Measurements from ENCODE around the gene PRKCA.

The PRKCA gene

GRCh38 chr17:66507982-66508760 lies 205.8 kb downstream of the PRKCA start:
- Histone ChIP-seq H3K4me3 (ENCODE audit: low read length) (no peak overlapping the region), H3K9me3 (ENCODE audit: low read length) (no peaks in the 10 kb centered on the region), H3K27me3 (ENCODE audit: insufficient read depth, low read length) (no peaks in the 10 kb centered on the region), H3K4me1 (ENCODE audit: insufficient read depth, low read length) (no peaks in the 10 kb centered on the region), H2AFZ (ENCODE audit: low read depth, low read length) (no peak overlapping the region), H3K36me3 (ENCODE audit: insufficient read depth, low read length) (no peaks in the 10 kb centered on the region)

GRCh38 chr17:66508896-66509844 lies 206.8 kb downstream of the PRKCA start:
- no peak overlapping the region for H2AFZ ChIP-seq (ENCODE audit: low read depth, low read length)

GRCh38 chr17:66509926-66510325 lies 207.5 kb downstream of the PRKCA start:
- H3K27me3 ChIP-seq (ENCODE audit: insufficient read depth, low read length) = no peaks in the 10 kb centered on the region
- H3K4me3 ChIP-seq (ENCODE audit: low read length) = no peak overlapping the region
- no peaks in the 10 kb centered on the region for H3K9me3 ChIP-seq (ENCODE audit: low read length)
- no peaks in the 10 kb centered on the region for H3K4me1 ChIP-seq (ENCODE audit: insufficient read depth, low read length)
- no peak overlapping the region for H2AFZ ChIP-seq (ENCODE audit: low read depth, low read length)
- H3K36me3 ChIP-seq (ENCODE audit: insufficient read depth, low read length) = no peaks in the 10 kb centered on the region

More at GRCh38 chr17:66508896-66509844, 206.8 kb downstream of the PRKCA start:
- Histone ChIP-seq H3K9me3 (ENCODE audit: low read length) (no peaks in the 10 kb centered on the region), H3K27me3 (ENCODE audit: insufficient read depth, low read length) (no peaks in the 10 kb centered on the region), H3K4me3 (ENCODE audit: low read length) (no peak overlapping the region), H3K4me1 (ENCODE audit: insufficient read depth, low read length) (no peaks in the 10 kb centered on the region), H3K36me3 (ENCODE audit: insufficient read depth, low read length) (no peaks in the 10 kb centered on the region)

GRCh38 chr17:66511135-66511534 lies 208.7 kb downstream of the PRKCA start:
- Histone ChIP-seq H3K36me3 (ENCODE audit: insufficient read depth, low read length) (no peaks in the 10 kb centered on the region), H3K9me3 (ENCODE audit: low read length) (no peaks in the 10 kb centered on the region), H2AFZ (ENCODE audit: low read depth, low read length) (no peak overlapping the region), H3K27me3 (ENCODE audit: insufficient read depth, low read length) (no peaks in the 10 kb centered on the region), H3K4me1 (ENCODE audit: insufficient read depth, low read length) (peaks cover 2% of the 10 kb centered on the region), H3K4me3 (ENCODE audit: low read length) (no peak overlapping the region)

- Histone ChIP-seq H3K4me3 (ENCODE audit: low read length) (no peak overlapping the region), H3K36me3 (ENCODE audit: insufficient read depth, low read length) (no peaks in the 10 kb centered on the region), H3K27me3 (ENCODE audit: insufficient read depth, low read length) (no peaks in the 10 kb centered on the region)
These were observed 211.9 kb downstream of the PRKCA start for GRCh38 chr17:66514227-66514806.

GRCh38 chr17:66515974-66516373 lies 213.6 kb downstream of the PRKCA start:
- Histone ChIP-seq H3K27me3 (ENCODE audit: insufficient read depth, low read length) (no peaks in the 10 kb centered on the region), H3K4me3 (ENCODE audit: low read length) (no peak overlapping the region), H3K4me1 (ENCODE audit: insufficient read depth, low read length) (peaks cover 26% of the 10 kb centered on the region), H3K36me3 (ENCODE audit: insufficient read depth, low read length) (no peaks in the 10 kb centered on the region), H3K9me3 (ENCODE audit: low read length) (no peaks in the 10 kb centered on the region), H2AFZ (ENCODE audit: low read depth, low read length) (no peak overlapping the region)

More at GRCh38 chr17:66514227-66514806, 211.9 kb downstream of the PRKCA start:
- no peaks in the 10 kb centered on the region for H3K9me3 ChIP-seq (ENCODE audit: low read length)
- peaks cover 26% of the 10 kb centered on the region for H3K4me1 ChIP-seq (ENCODE audit: insufficient read depth, low read length)
- H2AFZ ChIP-seq (ENCODE audit: low read depth, low read length) = no peak overlapping the region

GRCh38 chr17:66517336-66518009 lies 215.1 kb downstream of the PRKCA start:
- H3K4me1 ChIP-seq (ENCODE audit: insufficient read depth, low read length) = peaks cover 26% of the 10 kb centered on the region
- no peaks in the 10 kb centered on the region for H3K36me3 ChIP-seq (ENCODE audit: insufficient read depth, low read length)
- H3K9me3 ChIP-seq (ENCODE audit: low read length) = no peaks in the 10 kb centered on the region
- no peak overlapping the region for H3K4me3 ChIP-seq (ENCODE audit: low read length)
- H3K27me3 ChIP-seq (ENCODE audit: insufficient read depth, low read length) = no peaks in the 10 kb centered on the region
- H2AFZ ChIP-seq (ENCODE audit: low read depth, low read length) = no peak overlapping the region

GRCh38 chr17:66518108-66518507 lies 215.7 kb downstream of the PRKCA start:
- Histone ChIP-seq H3K27me3 (ENCODE audit: insufficient read depth, low read length) (no peaks in the 10 kb centered on the region), H3K4me3 (ENCODE audit: low read length) (no peak overlapping the region), H3K4me1 (ENCODE audit: insufficient read depth, low read length) (peaks cover 26% of the 10 kb centered on the region), H3K9me3 (ENCODE audit: low read length) (no peaks in the 10 kb centered on the region), H3K36me3 (ENCODE audit: insufficient read depth, low read length) (no peaks in the 10 kb centered on the region), H2AFZ (ENCODE audit: low read depth, low read length) (no peak overlapping the region)

GRCh38 chr17:66518677-66519076 lies 216.3 kb downstream of the PRKCA start:
- Histone ChIP-seq H3K4me1 (ENCODE audit: insufficient read depth, low read length) (peaks cover 26% of the 10 kb centered on the region), H3K9me3 (ENCODE audit: low read length) (no peaks in the 10 kb centered on the region), H3K36me3 (ENCODE audit: insufficient read depth, low read length) (no peaks in the 10 kb centered on the region), H3K27me3 (ENCODE audit: insufficient read depth, low read length) (no peaks in the 10 kb centered on the region), H2AFZ (ENCODE audit: low read depth, low read length) (no peak overlapping the region), H3K4me3 (ENCODE audit: low read length) (no peak overlapping the region)

GRCh38 chr17:66519154-66519553 lies 216.7 kb downstream of the PRKCA start:
- no peaks in the 10 kb centered on the region for H3K27me3 ChIP-seq (ENCODE audit: insufficient read depth, low read length)
- H3K4me1 ChIP-seq (ENCODE audit: insufficient read depth, low read length) = peaks cover 26% of the 10 kb centered on the region
- H2AFZ ChIP-seq (ENCODE audit: low read depth, low read length) = no peak overlapping the region
- no peaks in the 10 kb centered on the region for H3K36me3 ChIP-seq (ENCODE audit: insufficient read depth, low read length)
- no peaks in the 10 kb centered on the region for H3K9me3 ChIP-seq (ENCODE audit: low read length)
- H3K4me3 ChIP-seq (ENCODE audit: low read length) = no peak overlapping the region

- H3K4me1 ChIP-seq (ENCODE audit: insufficient read depth, low read length) = peaks cover 25% of the 10 kb centered on the region
- H2AFZ ChIP-seq (ENCODE audit: low read depth, low read length) = no peak overlapping the region
- H3K27me3 ChIP-seq (ENCODE audit: insufficient read depth, low read length) = no peaks in the 10 kb centered on the region
- no peaks in the 10 kb centered on the region for H3K36me3 ChIP-seq (ENCODE audit: insufficient read depth, low read length)
- H3K4me3 ChIP-seq (ENCODE audit: low read length) = no peak overlapping the region
- no peaks in the 10 kb centered on the region for H3K9me3 ChIP-seq (ENCODE audit: low read length)
These were observed 218.6 kb downstream of the PRKCA start for GRCh38 chr17:66520999-66521398.

- H2AFZ ChIP-seq (ENCODE audit: low read depth, low read length) = no peak overlapping the region
- no peak overlapping the region for H3K4me3 ChIP-seq (ENCODE audit: low read length)
- H3K4me1 ChIP-seq (ENCODE audit: insufficient read depth, low read length) = peaks cover 16% of the 10 kb centered on the region
- no peaks in the 10 kb centered on the region for H3K9me3 ChIP-seq (ENCODE audit: low read length)
- H3K27me3 ChIP-seq (ENCODE audit: insufficient read depth, low read length) = no peaks in the 10 kb centered on the region
- no peaks in the 10 kb centered on the region for H3K36me3 ChIP-seq (ENCODE audit: insufficient read depth, low read length)
These were observed 220.3 kb downstream of the PRKCA start for GRCh38 chr17:66522591-66523272.

Data from neuron (in vitro differentiated cells).